GM12873 (cell line): ENCODE data around the gene PTPRM.

Experiments used
- TF ChIP-seq, protein P1 (sequence below): IDR thresholded peaks from 2 replicates; pipeline ENCODE4 v1.5.1; 2012; ENCODE audit warnings: low read depth, mild to moderate bottlenecking, moderate library complexity, low read length, control low read depth; ENCODE audit not compliant: insufficient read depth; ENCODE audit errors: missing control alignments

Gene PTPRM

DNA sequence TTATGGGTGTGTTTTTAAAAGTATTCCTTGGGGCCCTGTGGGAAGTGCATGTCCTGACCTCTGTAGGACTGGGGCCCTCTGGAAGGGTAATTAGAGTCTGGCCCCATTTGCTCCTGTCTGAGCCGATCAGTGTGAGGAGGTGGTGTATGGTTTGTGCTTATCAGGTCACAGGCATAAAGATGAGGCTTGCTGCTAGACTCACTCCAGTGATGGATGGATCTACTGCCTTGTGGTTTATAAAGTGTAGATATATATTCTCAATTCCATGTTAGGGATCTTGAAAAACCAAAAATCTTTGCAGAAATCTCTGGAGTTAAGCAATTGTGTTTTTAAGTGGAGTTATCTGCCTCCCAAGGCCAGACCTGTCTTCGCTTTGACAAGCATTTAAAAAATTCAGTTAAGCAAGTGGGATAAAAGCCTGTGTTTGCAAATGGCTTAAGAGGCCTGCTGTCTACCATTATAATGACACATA is 182.4 kb downstream of the PTPRM start:
- TF ChIP-seq, protein P1, sequence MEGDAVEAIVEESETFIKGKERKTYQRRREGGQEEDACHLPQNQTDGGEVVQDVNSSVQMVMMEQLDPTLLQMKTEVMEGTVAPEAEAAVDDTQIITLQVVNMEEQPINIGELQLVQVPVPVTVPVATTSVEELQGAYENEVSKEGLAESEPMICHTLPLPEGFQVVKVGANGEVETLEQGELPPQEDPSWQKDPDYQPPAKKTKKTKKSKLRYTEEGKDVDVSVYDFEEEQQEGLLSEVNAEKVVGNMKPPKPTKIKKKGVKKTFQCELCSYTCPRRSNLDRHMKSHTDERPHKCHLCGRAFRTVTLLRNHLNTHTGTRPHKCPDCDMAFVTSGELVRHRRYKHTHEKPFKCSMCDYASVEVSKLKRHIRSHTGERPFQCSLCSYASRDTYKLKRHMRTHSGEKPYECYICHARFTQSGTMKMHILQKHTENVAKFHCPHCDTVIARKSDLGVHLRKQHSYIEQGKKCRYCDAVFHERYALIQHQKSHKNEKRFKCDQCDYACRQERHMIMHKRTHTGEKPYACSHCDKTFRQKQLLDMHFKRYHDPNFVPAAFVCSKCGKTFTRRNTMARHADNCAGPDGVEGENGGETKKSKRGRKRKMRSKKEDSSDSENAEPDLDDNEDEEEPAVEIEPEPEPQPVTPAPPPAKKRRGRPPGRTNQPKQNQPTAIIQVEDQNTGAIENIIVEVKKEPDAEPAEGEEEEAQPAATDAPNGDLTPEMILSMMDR, result no peak

DNA sequence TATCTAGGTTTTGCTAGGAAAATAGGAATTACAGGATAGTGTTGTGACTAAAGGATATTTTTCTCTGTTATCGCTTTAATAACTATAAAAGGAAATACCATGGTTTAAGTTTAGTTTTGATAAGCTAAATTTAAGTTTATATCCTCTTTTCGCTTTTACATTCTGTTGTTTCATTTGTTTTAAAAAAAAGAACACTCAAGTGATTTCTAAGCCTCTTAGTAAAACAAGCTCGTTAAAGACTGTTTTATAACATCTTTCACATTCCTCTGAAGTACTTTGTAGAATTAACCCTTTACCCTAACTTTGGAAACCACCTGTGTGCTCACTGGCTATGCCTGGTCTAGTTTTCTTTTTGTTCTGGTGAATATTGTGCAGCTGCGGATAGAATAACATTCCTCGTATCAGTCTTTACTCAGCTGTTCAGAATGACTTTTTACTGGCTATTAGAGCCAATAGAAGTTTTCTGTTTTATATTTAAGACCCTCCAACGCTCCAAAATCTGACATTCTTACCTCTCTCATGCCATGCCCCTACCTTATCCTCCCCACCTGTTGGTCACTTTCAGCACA is 183.1 kb downstream of the PTPRM start:
- TF ChIP-seq, protein P1, result no peak

DNA sequence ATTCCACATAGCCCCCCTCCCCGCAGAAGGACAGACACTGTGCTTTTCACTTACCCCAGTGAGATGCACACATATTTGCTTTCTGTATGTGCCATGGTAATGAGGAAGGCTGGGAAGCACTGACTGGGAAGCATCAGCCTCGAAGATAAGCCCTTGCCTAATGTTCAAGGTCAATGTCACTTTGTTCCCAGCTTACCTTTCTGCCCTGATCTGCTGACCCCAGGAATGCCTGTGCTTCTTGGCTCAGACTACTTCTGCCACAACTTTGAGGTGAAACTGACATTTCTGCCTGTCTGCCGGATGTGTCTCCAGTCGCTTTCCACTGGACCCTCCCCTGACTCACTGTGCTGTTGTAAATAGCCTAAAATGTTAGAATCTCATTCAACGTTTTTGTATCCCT is 183.8 kb downstream of the PTPRM start:
- TF ChIP-seq, protein P1, result no peak

DNA sequence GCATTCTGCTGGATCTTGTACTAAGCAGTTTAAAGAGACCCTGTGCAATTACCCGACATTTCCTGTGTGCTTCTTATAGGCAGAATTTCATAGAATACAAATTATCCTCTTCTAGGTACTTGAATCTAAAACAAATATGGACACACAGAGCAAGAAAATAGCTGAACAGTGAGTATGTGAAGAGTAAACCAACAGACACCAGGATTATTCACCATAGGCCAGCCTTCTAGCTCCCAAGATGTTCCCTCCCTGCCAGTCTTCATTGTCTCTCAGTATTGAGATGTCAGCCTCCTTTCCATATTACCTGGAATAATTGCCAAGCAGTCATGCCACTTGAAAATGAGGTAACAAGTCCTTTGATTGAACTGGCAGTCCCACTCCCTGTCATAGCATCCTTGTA is 187.1 kb downstream of the PTPRM start:
- TF ChIP-seq, protein P1, result no peak

DNA sequence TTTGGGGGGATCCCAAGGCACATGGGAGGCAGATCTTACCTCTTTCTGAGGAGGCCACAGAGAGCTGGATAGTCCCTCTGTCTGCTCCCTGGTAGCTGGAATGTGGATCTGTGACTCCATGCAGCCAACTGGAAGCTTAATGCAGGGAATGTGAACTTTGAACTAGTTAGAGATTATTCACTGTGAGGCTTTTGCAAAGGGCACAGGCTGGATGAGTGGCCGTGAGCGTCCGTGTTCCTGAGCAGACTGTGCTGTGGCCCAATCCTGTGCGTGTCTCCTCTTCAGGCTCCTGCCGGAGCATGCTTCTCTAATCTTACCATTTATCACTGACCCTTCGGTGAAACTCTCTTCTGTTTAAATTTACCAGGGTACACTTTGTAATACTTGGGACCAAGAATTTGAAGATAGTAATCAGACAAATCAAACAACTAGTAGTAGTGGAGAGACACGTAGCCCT is 187.6 kb downstream of the PTPRM start:
- TF ChIP-seq, protein P1, result no peak

DNA sequence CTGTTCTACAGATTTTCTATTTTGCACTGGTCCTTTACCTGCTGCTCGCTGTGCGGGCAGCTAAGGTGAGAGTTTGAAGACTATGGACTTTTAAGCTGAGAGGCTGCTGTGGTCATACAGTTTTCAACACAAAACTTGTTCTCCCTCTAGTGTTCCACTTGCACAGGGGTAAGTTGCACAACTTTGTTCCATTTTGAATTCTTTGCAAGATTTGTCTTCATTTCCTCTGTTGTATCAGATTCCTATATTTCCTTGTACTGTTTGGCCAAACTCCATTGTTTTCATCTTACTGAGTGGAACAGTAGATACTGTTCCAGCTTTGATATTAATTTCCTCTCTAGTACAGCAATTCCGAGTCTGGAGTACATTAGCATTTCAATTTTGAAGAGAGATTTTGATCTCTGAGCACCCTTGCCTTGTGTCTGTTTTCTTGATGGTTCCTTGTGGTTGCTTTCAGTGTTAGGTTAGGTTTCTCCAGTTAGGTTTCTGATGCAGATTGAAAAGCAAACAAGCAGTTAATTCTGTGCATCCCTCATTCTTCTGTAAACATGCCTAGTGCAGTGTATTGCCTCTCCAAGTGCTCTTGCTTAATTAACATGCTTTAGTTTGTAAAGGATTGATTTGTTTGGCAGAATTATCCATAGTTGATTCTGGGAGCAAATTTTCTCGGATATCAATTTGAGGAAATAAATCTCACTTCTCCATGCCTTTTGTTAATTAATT is 188.8 kb downstream of the PTPRM start:
- TF ChIP-seq, protein P1, result no peak

DNA sequence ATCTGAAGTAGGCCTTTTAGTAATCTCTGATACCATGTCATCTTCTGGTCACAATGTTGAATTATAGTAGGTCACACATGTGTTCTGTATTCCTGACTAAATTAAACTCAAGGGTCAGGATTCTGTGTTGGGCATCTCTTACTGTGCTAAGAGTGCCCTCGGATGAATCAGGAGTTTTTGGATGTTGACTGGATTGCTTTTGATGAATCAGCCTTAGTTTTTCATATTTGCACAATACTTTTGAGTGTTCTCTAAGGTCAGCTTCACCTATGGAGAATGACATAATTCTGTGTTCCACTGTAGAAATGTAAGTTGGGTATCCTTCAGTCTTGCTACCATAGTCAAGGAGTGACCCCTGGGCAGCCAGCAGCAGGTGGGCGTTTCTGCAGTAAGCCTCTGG is 190.1 kb downstream of the PTPRM start:
- TF ChIP-seq, protein P1, result no peak
